Upper lobe of left lung (tissue), 6 donors: ENCODE measurements around the gene ABI1. TPM values are rescaled to one million over a fixed set of nuclear protein-coding genes. Genes with fewer than 3 reads are reported as not detected.

Experiments used
- ATAC-seq, 2 donors: fragments of 200-7000 bp; cut with Tn5 transposase; one replicate each; pipeline ENCODE4 v1.9.1; 2022; ENCODE audit warnings: mild to moderate bottlenecking in 2 of 2, moderate library complexity in 2 of 2; ENCODE audit not compliant: low FRiP score in 2 of 2
- DNase-seq, 2 donors: peaks; one replicate each; pipeline ENCODE4 v3.0.0-alpha.2; 2019 to 2020
- H3K27ac ChIP-seq, 4 donors: fragments of 200-600 bp; sonication (generic); one replicate each; pipeline ENCODE4 v1.5.1; 2016 to 2019
- H3K27me3 ChIP-seq, 4 donors: fragments of 200-600 bp; sonication (generic); one replicate each; pipeline ENCODE4 v1.5.1; 2017 to 2019
- H3K36me3 ChIP-seq, 4 donors: fragments of 200-600 bp; sonication (generic); one replicate each; pipeline ENCODE4 v1.5.1; 2016 to 2019
- H3K4me1 ChIP-seq, 4 donors: fragments of 200-600 bp; sonication (generic); one replicate each; pipeline ENCODE4 v1.5.1; 2018 to 2019
- H3K4me3 ChIP-seq, 4 donors: fragments of 200-600 bp; sonication (generic); one replicate each; pipeline ENCODE4 v1.5.1; 2017 to 2019; ENCODE audit warnings: mild to moderate bottlenecking in 2 of 4, moderate library complexity in 1 of 4
- H3K9me3 ChIP-seq, 4 donors: fragments of 200-600 bp; sonication (generic); one replicate each; pipeline ENCODE4 v1.5.1; 2018 to 2019
- CTCF ChIP-seq, 6 experiments: fragments of 450-650 bp in 4 of 6; fragments of 200-600 bp in 2 of 6; sonication (generic) in 2 of 6; IDR thresholded peaks; one replicate each; pipeline ENCODE4 v1.5.1; 2016 to 2019; ENCODE audit warnings: antibody characterized with exemption in 6 of 6
- EP300 ChIP-seq, 4 donors: sonication (generic); formaldehyde crosslinking; IDR thresholded peaks; one replicate each; pipeline ENCODE4 v1.5.1; 2017; ENCODE audit warnings: antibody characterized with exemption in 4 of 4, control low read depth in 2 of 4
- POLR2A ChIP-seq, 4 donors: fragments of 450-650 bp; IDR thresholded peaks; one replicate each; pipeline ENCODE4 v1.5.1; 2016 to 2017; ENCODE audit warnings: antibody characterized with exemption in 4 of 4, mild to moderate bottlenecking in 2 of 4
- POLR2AphosphoS5 ChIP-seq, 2 donors: sonication (generic); formaldehyde crosslinking; IDR thresholded peaks; one replicate each; pipeline ENCODE4 v1.5.1; 2017; ENCODE audit warnings: antibody characterized with exemption in 2 of 2
- WGBS, 2 donors: methylation state at CpG; one replicate each; pipeline ENCODE4 v1.1.5; 2017 to 2018; 5-methylcytosine and 5-hydroxymethylcytosine counted together
- total RNA-seq, 6 donors: library from RNA; depleted of rRNA in 4 of 6; stranded (reverse); fragments of >200 nt in 4 of 6; gene quantifications; one replicate each; pipeline versions ENCODE4 v1.1.0 to v1.2.1, GENCODE V29; 2016 to 2021
- donor health status: DM: no; HTN: no; CAD: no; lungs with moderate emphysema.
- donor health status: DM: no; HTN: yes; CAD: no; lungs with severe emphysema.

Gene ABI1
- total RNA-seq, 6 donors from 2014 or later: 23.5 to 57.6 (median 48.6) TPM

- H3K9me3 ChIP-seq: no peaks in the 10 kb centered on the region
- no peaks in the 10 kb centered on the region for H3K27me3 ChIP-seq
- no peak overlapping the region for H3K4me3 ChIP-seq
- no peak for DNase-seq
- H3K27ac ChIP-seq: no peak overlapping the region
- H3K36me3 ChIP-seq: peaks cover 0 to 8% (median 0%) of the 10 kb centered on the region in 4 donors
- TF ChIP-seq POLR2A (IDR thresholded peaks at IDR 0.05) (no peak), EP300 (IDR thresholded peaks at IDR 0.05) (no peak), CTCF (IDR thresholded peaks at IDR 0.05) (no peak), POLR2AphosphoS5 (IDR thresholded peaks at IDR 0.05) (no peak)
- peaks cover 16 to 31% (median 26%) of the 10 kb centered on the region in 4 donors for H3K4me1 ChIP-seq
- no peak for ATAC-seq
- 80 to 92% methylated on average over 1 of the region's 1 CpG for WGBS, 2 donors
Observed at GRCh38 chr10:26806557-26806956, 54.2 kb downstream of the ABI1 start.

GRCh38 chr10:26805567-26806245 lies 55.1 kb downstream of the ABI1 start:
- Histone ChIP-seq H3K36me3 (peaks cover 0 to 8% (median 0%) of the 10 kb centered on the region in 4 donors), H3K27me3 (no peaks in the 10 kb centered on the region), H3K9me3 (no peaks in the 10 kb centered on the region), H3K27ac (no peak overlapping the region), H3K4me3 (no peak overlapping the region), H3K4me1 (peaks cover 16 to 31% (median 26%) of the 10 kb centered on the region in 4 donors)
- no peak for ATAC-seq
- no peak for TF ChIP-seq POLR2A (IDR thresholded peaks at IDR 0.05)
- no peak for TF ChIP-seq EP300 (IDR thresholded peaks at IDR 0.05)
- TF ChIP-seq CTCF (IDR thresholded peaks at IDR 0.05): no peak
- no peak for DNase-seq
- WGBS, 2 donors: 72% methylated on average over 2 of the region's 2 CpGs

GRCh38 chr10:26804418-26805393 lies 56.1 kb downstream of the ABI1 start:
- Histone ChIP-seq H3K9me3 (no peaks in the 10 kb centered on the region), H3K4me1 (peaks cover 16 to 31% (median 26%) of the 10 kb centered on the region in 4 donors), H3K27ac (no peak overlapping the region), H3K4me3 (no peak overlapping the region), H3K36me3 (peaks cover 0 to 8% (median 0%) of the 10 kb centered on the region in 4 donors), H3K27me3 (no peaks in the 10 kb centered on the region)
- TF ChIP-seq CTCF (IDR thresholded peaks at IDR 0.05): no peak
- no peak for TF ChIP-seq EP300 (IDR thresholded peaks at IDR 0.05)
- TF ChIP-seq POLR2A (IDR thresholded peaks at IDR 0.05): no peak
- no peak for TF ChIP-seq POLR2AphosphoS5 (IDR thresholded peaks at IDR 0.05)
- no peak for DNase-seq
- 65 to 78% methylated on average over 4 of the region's 4 CpGs for WGBS, 2 donors
- no peak for ATAC-seq

- no peak for DNase-seq
- no peak overlapping the region for H3K27ac ChIP-seq
- TF ChIP-seq POLR2A (IDR thresholded peaks at IDR 0.05) (no peak), EP300 (IDR thresholded peaks at IDR 0.05) (no peak), POLR2AphosphoS5 (IDR thresholded peaks at IDR 0.05) (no peak), CTCF (IDR thresholded peaks at IDR 0.05) (no peak)
- H3K36me3 ChIP-seq: peaks cover 0 to 8% (median 0%) of the 10 kb centered on the region in 4 donors
- H3K27me3 ChIP-seq: no peaks in the 10 kb centered on the region
- H3K4me3 ChIP-seq: no peak overlapping the region
- ATAC-seq: no peak
- H3K9me3 ChIP-seq: no peaks in the 10 kb centered on the region
- peaks cover 22 to 37% (median 28%) of the 10 kb centered on the region in 4 donors for H3K4me1 ChIP-seq
- 86 to 89% methylated on average over 4 of the region's 4 CpGs for WGBS, 2 donors
Observed at GRCh38 chr10:26803849-26804248, 56.9 kb downstream of the ABI1 start.
